Measurements from ENCODE around the gene NINJ1.

DNA sequence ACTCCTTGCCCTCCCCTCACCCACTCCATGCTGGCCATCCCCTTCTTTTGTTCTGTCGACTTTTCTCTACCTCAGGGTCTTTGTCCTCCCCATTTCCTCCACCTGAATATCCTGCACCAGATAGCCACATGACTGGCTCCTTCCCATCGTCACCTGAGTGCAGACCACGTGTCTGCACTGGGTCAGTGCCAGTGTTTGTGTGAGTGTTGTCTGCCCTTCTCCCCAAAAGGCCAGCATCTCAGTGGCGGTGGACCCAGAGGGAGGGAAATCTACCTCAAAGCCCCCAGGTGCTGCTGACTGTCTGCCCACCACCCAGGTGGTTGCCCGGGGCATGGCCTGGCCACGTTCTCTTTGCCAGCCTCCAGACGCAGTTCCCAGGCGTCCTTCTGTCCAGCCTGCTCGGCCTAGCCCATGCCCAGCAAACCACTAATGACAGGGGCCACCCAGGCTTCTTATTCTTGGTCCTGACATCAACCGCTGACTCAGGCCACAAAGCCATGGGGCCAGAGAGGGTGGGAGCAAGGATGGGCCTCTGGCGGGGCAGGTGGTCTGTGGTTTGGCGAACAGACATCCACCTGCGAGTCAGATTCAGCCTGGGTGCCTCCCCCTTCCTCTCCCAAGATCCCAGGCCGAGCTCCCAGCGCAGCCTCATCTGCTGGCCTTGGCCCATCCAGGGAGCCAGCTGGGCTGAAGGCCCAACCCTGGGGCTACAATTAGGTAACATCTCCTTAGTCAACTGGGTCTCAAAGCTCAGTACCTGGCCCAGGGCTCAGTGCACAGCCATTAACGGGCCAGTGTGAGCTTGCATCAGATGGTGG is 5.5 kb upstream of the NINJ1 start:
- TF ChIP-seq CTCF (IDR thresholded peaks at IDR 0.05), result no peak
- TF ChIP-seq POLR2A (IDR thresholded peaks at IDR 0.05), result no peak

Data from lower leg skin (tissue), 3 donors.